GM21515 (cell line): Measurements from ENCODE around the gene ABCB11.
"Not testable (repeated sequence)": the region's sequence is repeated elsewhere in the genome, so short reads cannot be mapped to it uniquely, and the experiment has no call there.

ENCODE experiments used
- ATAC-seq: cut with Tn5 transposase; IDR thresholded peaks from one replicate; pipeline ENCODE4 v1.9.1; 2021; ENCODE audit not compliant: unreplicated experiment

The ABCB11 gene

GRCh38 chr2:169046440-169047151, 15.5 kb upstream of the ABCB11 start:
- no peak for ATAC-seq

GRCh38 chr2:169042856-169043255, 11.7 kb upstream of the ABCB11 start:
- ATAC-seq, result no peak

- no peak for ATAC-seq
These were observed 10.5 kb upstream of the ABCB11 start for GRCh38 chr2:169041594-169041993.

DNA sequence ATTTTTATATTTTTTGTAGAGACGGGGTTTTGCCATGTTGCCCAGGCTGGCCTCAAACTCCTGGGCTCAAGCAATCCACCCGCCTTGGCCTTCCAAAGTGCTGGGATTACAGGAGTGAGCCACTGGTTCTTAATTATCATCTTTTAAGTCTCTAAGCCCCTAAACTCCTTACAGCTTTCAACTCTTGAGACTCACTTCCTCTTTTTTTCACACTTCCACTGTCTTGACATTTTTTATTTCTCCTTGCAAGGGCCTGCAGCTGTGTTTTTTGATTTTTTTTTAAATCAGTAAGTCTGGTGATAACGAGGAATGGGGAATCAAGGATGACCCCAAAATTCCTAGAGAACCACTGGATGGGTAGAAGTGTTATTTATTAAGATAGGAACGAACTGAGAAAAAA, 8.6 kb upstream of the ABCB11 start:
- ATAC-seq, result peak; percentile 43

DNA sequence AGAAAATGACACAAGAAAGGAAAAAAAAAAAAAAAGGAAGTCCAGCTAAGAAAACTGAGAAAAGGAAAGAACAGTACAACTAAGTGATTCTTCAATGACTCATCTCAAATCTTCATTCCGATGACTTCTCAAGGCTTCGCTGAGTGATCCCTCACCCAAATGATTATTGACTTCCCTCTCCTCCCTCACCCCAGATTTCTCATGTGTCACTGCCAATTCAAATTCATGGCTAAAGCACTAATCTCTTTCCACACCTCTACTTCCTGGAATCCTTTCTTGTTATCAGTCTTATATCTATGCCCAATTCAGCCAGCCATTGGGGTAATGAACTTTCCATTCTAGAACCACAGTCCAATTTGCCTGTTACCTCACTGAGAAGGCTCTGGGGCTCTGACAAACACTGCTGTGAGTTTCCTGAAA, 7.2 kb upstream of the ABCB11 start:
- ATAC-seq, result peak; percentile 65

DNA sequence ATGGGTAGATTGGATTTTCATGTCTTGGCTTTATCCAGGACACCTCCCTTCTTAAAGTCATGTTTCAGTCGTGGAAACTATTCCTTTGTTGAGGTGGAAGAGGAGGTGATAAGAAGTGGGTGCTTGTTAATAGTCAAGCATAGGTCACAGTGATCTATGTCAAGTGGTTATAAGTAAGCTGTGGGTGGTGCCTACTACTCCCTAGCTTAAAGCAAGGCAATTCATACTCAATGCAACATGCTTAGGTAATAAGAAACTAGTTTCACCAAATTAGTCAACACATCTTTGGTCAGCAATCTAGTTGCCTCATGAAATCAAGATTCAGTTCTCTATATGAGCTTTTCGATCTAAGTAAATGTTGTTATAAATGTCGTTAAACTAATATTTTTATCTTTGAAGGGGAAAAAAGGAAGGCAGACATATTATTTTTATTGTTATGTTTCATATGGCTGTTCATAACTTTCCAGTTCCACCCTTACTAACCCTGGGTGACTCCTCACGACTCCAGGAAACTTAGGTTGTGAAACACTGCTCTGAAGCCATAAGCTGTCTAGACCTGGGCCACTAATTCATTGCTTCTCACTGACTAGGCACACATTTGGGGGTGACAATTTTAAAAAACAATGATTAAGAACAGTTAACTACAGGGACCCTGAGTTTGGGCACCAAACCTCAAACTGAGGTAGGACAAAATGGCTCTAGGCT, 5.8 kb upstream of the ABCB11 start:
- no peak for ATAC-seq

GRCh38 chr2:169035887-169036286, 4.8 kb upstream of the ABCB11 start:
- no peak for ATAC-seq

DNA sequence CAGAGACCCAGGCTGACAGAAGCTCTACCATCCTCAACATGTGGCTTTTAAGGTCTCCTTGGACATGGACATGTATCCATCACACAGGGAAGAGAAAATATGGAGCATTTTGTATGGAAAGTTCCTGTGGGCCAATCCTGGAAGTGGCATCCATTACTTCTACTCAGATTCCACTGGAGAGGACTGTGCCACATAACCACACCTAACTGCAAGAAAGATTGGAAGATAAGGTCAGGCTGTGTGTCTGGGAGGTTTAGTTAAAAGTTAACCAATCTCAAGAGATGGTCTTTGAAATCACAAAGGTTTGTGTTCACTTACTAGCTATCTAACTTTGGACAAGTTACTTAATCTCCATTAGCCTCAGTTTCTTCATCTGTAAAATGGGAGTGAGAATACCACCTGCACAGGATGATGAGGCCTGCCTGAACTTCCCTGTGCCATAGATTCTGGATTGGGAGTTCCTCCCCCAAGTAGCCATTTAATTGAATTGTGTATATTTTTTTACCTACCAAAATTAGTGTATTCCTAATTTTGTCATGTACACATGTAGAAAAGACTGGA, 3.9 kb upstream of the ABCB11 start:
- no peak for ATAC-seq

DNA sequence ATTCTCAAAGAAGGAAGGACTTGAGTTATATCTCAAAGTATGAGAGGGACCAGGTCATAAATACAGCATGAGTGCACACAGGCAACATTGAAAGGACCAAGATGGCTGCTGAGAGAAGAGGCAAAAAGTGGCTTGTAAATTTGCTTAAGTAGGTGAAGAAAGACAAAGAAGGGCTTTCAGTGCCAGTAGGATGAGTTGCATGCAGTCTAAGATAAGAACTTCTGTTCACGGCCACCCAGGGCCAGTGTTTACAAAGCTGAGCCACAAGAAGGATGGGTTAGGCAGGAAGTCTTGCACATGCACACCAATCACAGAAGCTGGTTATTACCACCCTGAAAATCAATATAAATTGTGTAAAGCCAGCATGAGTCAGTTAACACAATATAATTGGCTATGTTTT, 3.1 kb upstream of the ABCB11 start:
- no peak for ATAC-seq

GRCh38 chr2:169029341-169029740, 1.8 kb downstream of the ABCB11 start:
- ATAC-seq, result no peak

DNA sequence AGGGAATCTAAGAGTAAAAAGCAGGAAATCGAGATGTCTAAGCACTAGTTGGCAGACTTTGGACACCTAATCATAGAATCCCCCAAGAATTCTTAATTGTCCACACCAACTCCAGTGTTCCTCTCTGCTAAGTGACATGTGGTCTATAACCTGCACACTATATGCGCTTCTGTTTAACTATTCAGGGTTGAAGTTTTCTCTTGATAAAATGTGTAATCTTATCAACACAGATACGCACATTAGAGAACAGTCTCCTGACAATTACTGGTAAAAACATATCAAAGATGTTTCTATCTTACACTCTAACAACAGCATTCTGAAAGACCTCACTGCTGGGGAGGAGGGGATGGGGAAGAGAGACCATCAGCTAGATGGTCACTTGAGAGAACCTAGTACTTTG, 3.9 kb downstream of the ABCB11 start:
- ATAC-seq, result no peak

DNA sequence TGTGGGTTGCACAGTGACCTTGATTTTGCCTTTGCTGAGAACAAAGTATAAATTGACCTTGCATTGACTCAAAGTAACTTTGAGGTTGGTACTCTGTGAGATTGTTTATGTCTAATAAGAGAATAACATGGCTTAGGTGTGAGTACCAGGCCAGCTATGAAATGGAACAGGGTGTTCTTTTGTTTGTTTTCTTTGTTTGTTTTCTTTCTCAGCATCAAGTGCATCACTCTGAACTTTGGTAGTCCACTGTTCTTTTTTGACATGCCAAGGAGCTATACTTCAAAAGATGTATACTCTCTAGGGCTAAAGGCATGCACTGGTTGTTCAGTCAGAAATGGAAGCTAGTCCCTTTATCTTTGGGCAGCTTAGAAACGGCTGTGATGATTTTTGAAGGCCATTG, 5.1 kb downstream of the ABCB11 start:
- ATAC-seq, result no peak

DNA sequence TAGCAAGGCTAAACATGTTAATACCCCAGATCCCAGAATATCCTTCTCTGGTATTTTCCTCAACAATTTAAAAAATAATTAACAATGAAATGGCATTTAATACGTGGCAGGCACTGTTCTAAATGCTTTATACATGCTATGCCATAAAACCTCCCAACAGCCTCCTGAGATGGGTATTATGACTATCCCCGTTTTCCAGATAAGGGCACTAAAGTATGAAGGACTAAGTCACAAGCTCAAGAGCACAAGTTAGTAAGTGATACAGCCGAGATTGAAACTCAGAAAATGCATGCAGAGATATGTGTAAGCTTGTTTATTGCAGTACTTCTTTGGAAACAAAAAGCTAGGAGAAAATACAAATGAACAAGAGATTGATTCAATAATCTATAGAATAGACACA, 8.0 kb downstream of the ABCB11 start:
- no peak for ATAC-seq

DNA sequence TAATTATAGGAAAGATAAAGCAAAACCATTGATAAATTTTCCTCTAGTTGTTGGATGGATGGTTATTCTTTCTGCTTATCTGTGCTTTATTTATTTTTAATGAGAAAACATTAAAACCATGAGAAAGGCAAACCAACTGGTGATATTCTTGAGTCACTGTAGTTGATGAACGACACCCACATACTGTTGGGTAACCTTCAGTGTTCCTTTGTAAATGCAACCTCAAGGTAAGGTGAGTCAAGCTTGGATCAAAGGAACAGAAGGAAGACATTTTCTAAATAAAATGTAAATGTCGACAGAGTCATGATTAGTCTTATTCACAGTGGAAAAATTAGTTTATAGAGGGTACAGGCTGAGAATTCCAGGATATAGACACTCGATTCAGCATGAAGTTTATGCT, 12.7 kb downstream of the ABCB11 start:
- no peak for ATAC-seq

DNA sequence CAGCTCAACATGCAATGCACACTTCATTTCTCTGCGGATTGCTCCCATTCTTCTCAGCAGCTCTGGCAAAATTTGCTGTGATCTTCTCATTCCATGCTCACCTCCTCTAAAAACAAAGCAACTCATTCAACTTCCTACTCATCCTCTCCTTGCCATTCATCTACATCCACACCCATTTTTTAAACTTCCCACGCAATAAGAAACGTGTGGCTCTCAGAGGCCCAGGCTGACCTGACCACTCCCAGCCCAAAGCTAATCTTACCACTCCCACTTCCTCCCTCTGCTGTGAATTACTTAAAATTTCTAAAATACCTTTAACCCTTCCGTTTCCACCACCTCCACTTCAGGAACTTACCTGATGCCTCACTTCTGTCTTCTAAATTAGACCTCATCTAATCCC, 15.2 kb downstream of the ABCB11 start:
- ATAC-seq, result no peak

DNA sequence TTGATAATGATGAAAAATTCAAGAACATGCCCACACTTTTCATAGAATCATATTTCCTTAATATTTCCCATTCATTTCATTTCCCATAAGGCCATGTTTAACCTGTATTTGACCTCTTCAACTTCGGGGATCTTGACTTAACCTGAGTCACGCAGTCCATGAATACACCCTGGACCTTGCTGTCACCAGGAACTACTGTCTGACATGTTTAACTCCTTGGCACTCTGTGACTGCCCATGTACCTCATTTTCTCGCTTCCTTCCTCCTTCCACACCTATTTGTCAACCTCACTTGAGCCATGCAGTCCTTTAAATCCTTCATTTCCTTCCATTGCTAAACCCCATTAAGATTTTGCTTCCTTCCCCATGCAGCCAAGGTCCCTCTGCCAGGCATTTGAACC, 16.3 kb downstream of the ABCB11 start:
- ATAC-seq, result no peak

- ATAC-seq, result no peak
These were observed 17.5 kb downstream of the ABCB11 start for GRCh38 chr2:169013628-169014026.

DNA sequence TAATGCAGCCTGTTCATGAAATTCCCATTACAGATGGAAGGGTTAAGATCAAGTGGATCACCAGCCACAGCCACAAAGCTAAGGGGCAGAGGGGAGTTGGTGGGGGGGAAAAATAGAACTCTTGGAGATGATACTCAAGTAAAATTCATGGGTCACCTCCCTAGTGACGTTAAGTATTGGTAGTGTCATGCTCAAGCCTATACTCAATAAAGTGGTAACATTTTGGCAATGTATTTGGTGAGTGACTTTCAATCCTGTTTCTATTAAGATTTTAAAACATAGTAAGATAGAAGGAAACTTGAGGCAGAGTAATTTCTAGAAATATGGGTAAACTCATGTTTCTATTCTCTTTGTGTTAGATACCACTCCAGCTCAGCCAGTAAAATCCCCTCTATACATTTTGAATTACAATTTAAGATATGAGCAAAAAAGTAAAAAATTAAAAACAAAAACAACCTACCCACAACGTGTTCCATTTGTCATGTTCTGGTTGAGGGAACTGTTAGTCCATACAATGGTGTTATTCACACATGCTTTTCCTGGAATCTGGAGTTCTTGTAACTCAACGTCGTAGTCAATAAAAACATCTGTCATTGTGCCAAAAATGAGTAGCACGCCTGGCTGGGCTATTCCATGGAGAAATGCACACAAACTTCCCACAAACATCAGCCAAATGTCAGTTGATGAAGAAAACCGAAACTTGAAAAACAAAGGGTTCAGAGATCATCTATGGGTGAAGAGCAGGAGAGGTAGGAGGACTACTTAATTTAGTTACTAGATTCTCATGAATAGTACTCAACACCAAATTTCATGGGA, 18.1 kb downstream of the ABCB11 start:
- ATAC-seq, result no peak

- ATAC-seq, result not testable (repeated sequence)
These were observed 18.8 kb downstream of the ABCB11 start for GRCh38 chr2:169012191-169012792.

DNA sequence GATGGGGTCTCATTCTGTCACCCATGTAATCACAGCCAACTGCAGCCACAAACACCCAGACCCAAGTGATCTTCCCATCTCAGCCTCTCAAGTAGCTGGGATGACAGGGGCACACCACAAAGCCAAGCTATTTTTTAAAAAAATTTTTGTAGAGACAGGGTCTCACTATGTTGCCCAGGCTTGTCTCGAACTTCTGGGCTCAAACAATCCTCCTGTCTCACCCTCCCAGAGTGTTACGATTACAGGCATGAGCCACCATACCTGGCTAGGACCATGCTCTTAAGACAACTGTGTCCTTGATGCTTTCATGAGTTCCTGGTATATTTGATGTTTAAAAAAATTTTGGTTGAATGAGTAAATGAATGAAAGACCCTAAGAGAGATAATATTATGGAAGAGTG, 19.4 kb downstream of the ABCB11 start:
- ATAC-seq, result no peak
